BJ (cell line): ENCODE measurements around the gene ENGASE. TPM values are rescaled to one million over a fixed set of nuclear protein-coding genes. Genes with fewer than 3 reads are reported as not detected.
A peak's percentile ranks its signal among the peaks of the same experiment; 100 is the strongest.

Source experiments
- CTCF ChIA-PET: fragments of 350-600 bp; formaldehyde crosslinking; extraction: SDS; loops from one replicate; lab custom pipeline; 2021; ENCODE audit warnings: antibody characterized with exemption, inconsistent platforms; lab: Yijun Ruan, JAX
- POLR2A ChIA-PET: fragments of 300-600 bp; sonication (Branson Sonifier 250); formaldehyde crosslinking; extraction: SDS; loops from one replicate; lab custom pipeline; 2021; ENCODE audit warnings: antibody characterized with exemption; lab: Charles Lee
- DNase-seq: peaks from one replicate; pipeline ENCODE4 v3.0.0-alpha.2; 2011; ENCODE audit warnings: low read depth
- H3K27me3 ChIP-seq: 2 replicates; pipeline ENCODE4 v1.6.0; 2011; ENCODE audit warnings: low read length; ENCODE audit not compliant: control insufficient read depth, insufficient read depth
- H3K36me3 ChIP-seq: 2 replicates; pipeline ENCODE4 v1.5.1; 2011; ENCODE audit warnings: low read length; ENCODE audit not compliant: control insufficient read depth, insufficient read depth
- H3K4me3 ChIP-seq: 2 replicates; pipeline ENCODE4 v1.5.1; 2011; ENCODE audit warnings: low read depth, mild to moderate bottlenecking, control low read depth, low read length
- polyA plus RNA-seq: library from polyadenylated mRNA; depleted of rRNA; stranded (reverse); fragments of >200 nt; gene quantifications from 2 replicates; pipeline ENCODE4 v1.2.3, GENCODE V29; 2011
- TF ChIP-seq, protein P1 (sequence below): IDR thresholded peaks from 2 replicates; pipeline ENCODE4 v1.5.1; 2011; ENCODE audit warnings: low read depth, mild to moderate bottlenecking, control low read depth, inconsistent platforms, low read length, moderate library complexity; ENCODE audit not compliant: insufficient read depth

Gene ENGASE
- polyA plus RNA-seq, 1 experiment, result 7.4 TPM

DNA sequence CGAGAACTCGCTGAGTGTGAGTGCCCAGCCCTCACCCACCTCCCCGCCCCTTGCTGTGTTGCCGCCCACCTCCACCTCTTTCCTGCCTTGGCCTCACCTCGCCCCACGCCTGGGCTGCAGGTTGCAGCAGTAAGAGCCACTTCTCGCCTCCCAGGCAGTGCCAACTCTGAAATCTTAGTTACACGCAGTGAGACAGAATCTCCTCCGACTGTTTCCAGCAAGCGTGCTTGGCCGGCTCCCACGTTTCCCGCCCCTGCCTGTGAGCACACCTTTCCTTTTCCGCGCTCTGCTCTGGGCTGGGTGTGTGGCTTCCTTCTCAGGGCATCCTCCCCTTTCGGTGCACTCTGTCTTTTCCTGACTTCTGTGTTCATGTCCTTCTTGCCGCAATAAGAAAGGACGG lies 5.7 kb downstream of the ENGASE start:
- TF ChIP-seq, protein P1, sequence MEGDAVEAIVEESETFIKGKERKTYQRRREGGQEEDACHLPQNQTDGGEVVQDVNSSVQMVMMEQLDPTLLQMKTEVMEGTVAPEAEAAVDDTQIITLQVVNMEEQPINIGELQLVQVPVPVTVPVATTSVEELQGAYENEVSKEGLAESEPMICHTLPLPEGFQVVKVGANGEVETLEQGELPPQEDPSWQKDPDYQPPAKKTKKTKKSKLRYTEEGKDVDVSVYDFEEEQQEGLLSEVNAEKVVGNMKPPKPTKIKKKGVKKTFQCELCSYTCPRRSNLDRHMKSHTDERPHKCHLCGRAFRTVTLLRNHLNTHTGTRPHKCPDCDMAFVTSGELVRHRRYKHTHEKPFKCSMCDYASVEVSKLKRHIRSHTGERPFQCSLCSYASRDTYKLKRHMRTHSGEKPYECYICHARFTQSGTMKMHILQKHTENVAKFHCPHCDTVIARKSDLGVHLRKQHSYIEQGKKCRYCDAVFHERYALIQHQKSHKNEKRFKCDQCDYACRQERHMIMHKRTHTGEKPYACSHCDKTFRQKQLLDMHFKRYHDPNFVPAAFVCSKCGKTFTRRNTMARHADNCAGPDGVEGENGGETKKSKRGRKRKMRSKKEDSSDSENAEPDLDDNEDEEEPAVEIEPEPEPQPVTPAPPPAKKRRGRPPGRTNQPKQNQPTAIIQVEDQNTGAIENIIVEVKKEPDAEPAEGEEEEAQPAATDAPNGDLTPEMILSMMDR, result no peak
- Histone ChIP-seq H3K4me3 (no peak overlapping the region), H3K36me3 (peaks cover 16% of the 10 kb centered on the region), H3K27me3 (no peaks in the 10 kb centered on the region)
- ChIA-PET POLR2A (no interaction called here), CTCF (interaction anchor here (3.6 kb wide), 1 partner anchor 35 kb away, joined by 19 read pairs; no protein-coding TSS in a partner anchor)
- no peak for DNase-seq

DNA sequence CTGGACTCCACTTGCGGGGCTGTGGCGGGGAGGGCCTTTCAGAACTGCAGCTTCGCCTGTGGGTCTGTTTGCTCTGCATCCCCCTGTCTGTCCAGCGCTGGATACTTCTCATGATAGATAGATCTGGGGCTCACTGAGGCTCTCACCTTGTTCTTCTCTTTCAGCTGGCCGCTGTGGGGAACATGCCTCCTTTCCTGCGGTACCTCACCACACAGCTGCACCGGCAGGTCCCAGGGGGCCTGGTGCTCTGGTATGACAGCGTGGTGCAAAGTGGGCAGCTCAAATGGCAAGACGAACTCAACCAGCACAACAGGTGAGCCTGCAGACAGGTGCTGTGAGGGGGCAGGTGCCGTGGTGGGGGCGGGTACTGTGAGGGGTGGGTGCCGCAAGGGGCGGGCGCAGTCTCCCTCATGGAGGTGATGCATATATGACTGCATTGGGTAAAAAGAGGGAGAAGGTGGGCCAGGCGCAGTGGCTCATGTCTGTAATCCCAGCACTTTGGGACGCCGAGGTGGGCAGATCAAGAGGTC lies 6.2 kb downstream of the ENGASE start:
- ChIA-PET CTCF (interaction anchor here (1.4 to 5.2 kb wide), 4 partner anchors 14 to 61 kb away, joined by 4 to 51 read pairs (median 24); no protein-coding TSS in a partner anchor), POLR2A (no interaction called here)
- no peak overlapping the region for H3K4me3 ChIP-seq
- H3K36me3 ChIP-seq, result peaks cover 17% of the 10 kb centered on the region
- DNase-seq, result no peak
- H3K27me3 ChIP-seq, result no peaks in the 10 kb centered on the region
- TF ChIP-seq, protein P1, result no peak

DNA sequence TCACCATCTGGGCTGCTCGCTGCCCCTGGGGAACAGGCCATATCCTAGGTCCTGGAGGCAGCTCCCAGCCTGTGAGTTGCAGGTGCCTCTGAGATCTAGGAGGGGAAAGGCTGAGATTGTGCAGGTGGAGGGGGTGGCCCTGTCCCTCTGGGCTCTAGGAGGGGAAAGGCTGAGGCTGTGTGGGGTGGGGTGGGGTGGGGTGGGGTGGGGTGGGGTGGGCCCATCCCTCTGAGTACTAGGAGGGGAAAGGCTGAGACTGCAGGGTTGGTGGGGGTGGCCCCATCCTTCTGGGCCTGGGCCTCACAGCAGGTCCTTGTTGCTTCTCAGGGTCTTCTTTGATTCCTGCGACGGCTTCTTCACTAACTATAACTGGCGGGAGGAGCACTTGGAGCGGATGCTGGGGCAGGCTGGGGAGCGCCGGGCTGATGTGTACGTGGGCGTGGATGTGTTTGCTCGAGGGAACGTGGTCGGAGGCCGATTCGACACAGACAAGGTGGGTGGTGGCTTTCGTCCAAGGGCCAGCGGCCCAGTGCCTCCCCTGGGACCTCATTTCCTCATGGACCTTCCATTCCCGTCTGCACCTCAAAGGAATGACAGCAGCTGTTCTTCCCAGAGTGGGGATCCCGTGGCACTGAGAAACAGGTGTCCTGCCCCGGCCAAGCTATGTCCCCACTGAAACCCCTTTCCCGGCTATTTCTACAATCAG lies 7.1 kb downstream of the ENGASE start:
- TF ChIP-seq, protein P1, result no peak
- no peak for DNase-seq
- Histone ChIP-seq H3K4me3 (no peak overlapping the region), H3K27me3 (no peaks in the 10 kb centered on the region), H3K36me3 (peaks cover 20% of the 10 kb centered on the region)
- ChIA-PET POLR2A (no interaction called here), CTCF (interaction anchor here (0.6 to 5.2 kb wide), 17 partner anchors 9 to 312 kb away, joined by 3 to 51 read pairs (median 5); partner anchors contain the start of gene CANT1)

DNA sequence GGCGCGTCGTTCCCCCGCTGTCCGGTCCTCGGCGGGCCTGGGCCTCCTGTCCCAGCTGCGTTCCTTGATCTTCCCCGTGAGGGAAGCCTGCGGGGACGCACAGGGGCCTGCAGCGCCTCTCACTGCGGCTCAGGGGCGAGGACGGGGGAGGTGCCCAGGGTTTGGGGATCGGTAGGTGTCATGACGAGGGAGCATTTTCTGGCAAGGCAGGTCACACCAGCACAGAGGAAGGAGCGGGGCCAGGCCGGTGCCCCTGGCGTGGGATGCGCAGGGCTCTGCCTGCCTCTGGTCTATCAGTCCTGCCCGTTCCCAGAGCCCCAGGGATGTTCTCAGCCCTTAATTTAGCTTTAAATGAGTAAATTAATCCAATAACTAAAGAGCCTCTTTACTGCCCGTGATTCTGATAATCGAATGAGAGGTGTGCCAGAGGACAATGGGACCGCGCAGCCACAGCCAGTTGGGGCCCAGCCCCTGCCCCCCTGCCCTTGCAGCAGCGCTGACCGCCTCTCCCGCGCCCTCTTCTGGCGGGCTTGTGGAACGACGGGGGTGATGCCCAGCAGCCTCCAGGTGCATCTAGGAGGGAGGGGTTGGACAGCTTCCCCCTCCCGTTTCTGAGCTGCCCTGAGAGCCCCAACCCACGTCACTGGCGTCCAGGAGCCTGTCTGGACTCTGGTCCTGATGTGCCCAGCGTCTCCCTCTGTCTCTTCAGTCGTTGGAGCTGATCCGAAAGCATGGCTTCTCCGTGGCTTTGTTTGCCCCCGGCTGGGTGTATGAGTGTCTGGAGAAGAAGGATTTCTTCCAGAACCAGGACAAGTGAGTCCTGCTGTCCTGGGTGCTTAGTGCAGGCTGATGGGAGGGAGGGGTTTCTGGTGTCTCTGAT lies 7.9 kb downstream of the ENGASE start:
- Histone ChIP-seq H3K27me3 (no peaks in the 10 kb centered on the region), H3K36me3 (peaks cover 23% of the 10 kb centered on the region), H3K4me3 (no peak overlapping the region)
- POLR2A ChIA-PET, result no interaction called here
- TF ChIP-seq, protein P1, result peak; percentile 90
- DNase-seq, result no peak
- CTCF ChIA-PET, result interaction anchor here (0.6 to 8.6 kb wide), 26 partner anchors 8 to 311 kb away, joined by 3 to 181 read pairs (median 4); partner anchors contain the start of genes CANT1 and ENGASE
